DND-41 (cell line): ENCODE measurements around the gene ANKRD23.

Source experiments
- CTCF ChIP-seq: IDR thresholded peaks from 2 replicates; pipeline ENCODE4 v1.5.1; 2012; ENCODE audit warnings: borderline replicate concordance, low read length, moderate library complexity, mild to moderate bottlenecking; ENCODE audit not compliant: poor library complexity, severe bottlenecking; ENCODE audit errors: extremely low read depth
- EZH2 ChIP-seq: IDR thresholded peaks from 3 replicates; pipeline ENCODE4 v1.6.1; 2012; ENCODE audit warnings: borderline replicate concordance, low read depth, mild to moderate bottlenecking, moderate library complexity, low read length, inconsistent platforms; ENCODE audit not compliant: severe bottlenecking

- TF ChIP-seq CTCF (no peak), EZH2 (no peak)
Measured at GRCh38 chr2:96882906-96883305, 39.1 kb upstream of the ANKRD23 start.
